Stimulated activated CD8-positive, alpha-beta memory T cell treated with anti-CD3 and anti-CD28 coated beads, Interleukin-15, amount 100 ng/mL, for 1 hour (primary cell): Measurements from ENCODE around the gene SSH2.
A peak's percentile ranks its signal among the peaks of the same experiment; 100 is the strongest.

Source experiments
- DNase-seq: peaks from one replicate; pipeline ENCODE4 v3.0.0-alpha.2; 2020; ENCODE audit warnings: low read depth

Gene SSH2

DNA sequence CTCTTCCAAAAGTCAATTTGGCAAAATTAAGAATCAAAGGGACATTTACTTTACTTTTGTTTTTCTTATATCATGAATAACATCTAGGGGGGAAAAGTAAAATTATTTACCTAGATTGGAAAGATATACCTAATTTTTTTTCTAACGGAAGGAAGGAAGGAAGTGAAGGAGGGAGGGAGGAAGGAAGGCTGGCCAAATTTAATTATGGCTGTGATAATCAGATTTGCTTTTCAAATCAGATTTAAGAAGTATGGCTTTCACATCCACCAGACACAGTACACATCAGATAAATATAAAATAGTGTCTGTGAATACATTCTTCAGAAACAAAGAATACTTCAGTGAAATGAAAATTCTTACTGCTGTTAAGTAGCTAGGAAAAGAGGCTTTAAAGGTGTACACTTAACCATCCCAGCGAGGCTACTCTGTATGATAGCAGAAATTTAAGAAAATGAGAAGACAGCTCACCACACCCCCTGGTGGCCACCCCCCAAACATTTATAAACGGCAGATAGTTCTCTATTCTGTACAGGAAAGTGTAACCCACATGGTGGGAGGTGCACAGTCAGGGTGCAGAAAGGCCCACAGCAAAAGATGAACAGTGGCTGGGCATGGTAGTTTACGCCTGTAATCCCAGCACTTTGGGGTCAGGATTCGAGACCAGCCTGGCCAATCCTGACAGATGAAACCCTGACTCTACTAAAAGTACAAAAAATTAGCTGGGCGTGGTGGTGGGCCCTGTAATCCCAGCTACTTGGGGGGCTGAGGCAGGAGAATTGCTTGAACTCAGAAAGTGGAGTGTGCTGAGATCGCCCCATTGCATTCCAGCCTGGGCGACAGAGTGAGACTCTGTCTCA lies 150.8 kb downstream of the SSH2 start:
- peak; percentile 77 for DNase-seq

DNA sequence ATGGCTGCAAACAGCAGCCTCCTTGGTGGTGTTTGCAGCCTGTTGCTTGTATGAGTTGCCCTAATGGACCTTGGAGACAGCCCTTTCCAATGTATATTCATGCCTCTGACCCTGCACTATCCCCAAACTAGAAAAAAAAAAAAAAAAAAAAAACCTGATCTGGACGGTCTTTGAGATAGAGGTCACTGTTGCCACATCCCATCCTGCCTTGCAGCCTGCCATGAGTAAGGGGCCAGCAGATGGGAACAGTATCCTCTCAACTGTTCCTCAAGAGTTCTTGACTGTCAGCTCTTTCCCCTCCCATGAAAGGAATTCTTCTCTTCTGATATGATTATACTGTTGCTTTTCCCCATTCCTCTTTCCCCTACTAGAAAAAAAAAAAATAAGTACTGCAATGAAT lies 152.4 kb downstream of the SSH2 start:
- DNase-seq, result no peak

DNA sequence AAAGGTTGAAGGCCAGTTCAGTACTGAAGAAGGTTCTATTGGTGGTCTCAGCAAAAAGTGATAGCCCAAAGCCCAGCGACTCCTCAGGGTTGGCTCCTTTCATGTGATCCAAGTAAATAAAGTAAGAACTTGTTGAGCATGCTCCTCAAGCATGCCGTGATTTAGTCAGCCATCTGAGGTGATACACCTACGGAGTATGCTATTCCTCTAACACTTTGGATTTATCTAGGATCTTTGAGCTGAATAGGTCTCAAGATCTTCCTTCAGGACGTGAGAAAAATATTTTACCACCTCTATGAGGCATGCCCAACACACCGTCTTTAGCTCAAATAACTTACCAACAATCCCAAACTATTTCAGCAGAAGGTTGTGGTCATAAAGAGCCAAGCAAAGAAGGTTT lies 154.0 kb downstream of the SSH2 start:
- no peak for DNase-seq

DNA sequence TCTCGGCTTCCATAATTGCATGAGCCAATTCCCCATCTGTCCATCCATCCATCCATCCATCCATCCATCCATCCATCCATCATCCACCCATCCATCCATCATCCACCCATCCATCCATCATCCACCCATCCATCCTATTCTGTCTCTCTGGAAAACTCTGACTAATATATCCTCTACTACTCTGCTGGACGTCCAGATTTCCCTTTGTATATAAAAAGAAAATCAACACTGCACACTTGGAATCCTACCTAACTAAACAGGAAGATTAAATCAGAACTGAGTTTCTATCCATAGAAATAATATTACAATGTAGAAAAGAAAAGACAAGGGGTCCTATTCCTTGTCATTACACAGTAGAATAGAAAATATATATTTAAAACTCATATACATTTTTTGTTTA lies 157.0 kb downstream of the SSH2 start:
- no peak for DNase-seq

DNA sequence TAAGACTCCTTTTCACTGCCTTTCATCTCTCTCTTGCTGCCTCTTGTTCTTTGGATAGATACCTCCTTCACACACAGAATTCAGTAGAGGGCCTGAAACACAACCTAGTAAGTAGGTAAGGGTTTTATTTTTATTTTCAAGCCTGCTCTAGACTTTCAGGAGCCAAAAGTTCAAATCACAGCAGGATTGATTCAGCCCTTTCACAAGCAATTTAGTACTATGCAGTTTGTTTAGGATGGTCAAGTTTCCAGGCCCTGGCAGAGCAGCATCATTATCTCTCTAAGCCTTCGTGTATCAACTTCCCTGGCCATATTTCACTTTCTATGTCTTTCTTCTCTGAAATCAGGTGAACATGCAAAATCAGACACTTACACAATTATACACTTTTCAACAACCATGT lies 158.5 kb downstream of the SSH2 start:
- DNase-seq, result no peak

DNA sequence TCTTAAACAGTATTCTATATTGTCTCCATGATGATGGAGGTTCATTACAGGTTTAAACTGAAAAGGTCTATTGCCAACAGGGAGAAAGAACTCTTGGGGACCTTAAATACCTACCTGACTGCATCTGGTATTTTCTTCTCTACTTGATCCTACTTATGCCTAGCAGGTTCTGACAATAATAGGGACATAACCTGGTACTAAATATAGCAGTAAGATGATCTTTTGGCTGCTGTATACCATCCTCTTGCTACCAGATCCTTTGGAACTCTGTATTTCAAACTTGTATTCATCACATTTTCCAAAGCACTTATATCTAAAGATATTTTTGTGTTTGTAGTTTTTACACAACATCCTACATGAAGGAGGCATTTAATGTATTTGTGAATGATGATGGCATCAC lies 160.8 kb downstream of the SSH2 start:
- DNase-seq, result no peak

DNA sequence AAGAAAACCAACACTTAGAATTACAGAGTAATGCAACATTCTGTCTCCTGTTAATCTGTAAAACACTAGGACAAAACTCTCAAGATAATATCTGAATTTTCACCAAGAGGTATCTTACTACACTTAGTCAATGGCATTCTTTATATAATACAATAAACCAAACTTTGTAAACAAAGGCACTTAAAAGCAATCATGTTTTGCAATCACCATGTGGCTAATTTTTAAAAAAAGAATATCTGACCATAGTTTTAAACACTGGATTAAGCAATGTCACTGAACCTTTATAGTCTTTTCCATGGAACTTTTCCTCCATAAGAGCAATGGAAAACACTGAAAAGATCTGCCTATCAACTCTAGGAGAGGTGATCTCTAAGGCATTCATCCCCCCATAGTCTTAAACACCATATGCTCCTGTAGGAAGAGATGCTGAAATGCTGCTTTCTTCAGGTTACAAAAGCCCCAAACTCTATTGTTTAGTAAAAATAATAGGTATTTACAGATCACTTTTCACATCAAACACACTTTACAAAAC lies 163.2 kb downstream of the SSH2 start:
- DNase-seq, result no peak

DNA sequence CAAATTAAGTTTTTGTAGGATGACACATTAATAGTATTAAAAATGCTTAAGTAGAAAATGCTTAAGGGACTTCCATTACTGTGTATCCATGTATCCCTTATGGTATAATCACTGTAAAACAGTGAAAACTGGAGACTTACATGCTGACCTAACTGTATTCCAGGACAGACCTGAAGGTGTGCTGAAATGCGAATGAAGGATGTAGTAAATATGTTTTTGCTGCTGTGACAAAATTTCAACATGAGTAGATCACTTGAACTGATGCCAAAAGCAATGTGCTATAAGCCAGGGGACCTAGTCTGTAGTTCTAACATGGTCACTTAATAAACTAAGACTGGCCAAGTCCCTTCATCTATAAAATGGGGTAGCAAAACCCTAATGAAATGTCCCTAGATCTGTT lies 165.3 kb downstream of the SSH2 start:
- DNase-seq, result no peak

DNA sequence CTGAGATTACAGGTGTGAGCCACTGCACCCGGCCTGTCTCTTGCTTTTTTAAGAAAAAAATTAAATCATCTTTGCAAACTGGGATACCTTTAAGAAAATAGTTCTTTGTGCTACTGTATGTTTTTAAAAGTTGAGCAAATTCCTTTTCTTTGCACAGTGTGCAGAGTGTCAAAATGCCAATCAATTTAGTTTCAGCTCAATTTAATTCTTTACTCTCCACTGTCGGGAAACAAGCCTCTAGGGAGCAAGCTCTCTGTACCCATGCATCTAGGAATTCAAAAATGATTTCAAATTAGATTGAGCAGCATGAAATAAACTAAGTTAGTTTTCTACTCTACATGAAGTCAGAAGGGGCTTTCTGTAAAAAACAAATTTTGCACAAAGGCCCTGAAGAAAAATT lies 165.8 kb downstream of the SSH2 start:
- DNase-seq, result no peak

DNA sequence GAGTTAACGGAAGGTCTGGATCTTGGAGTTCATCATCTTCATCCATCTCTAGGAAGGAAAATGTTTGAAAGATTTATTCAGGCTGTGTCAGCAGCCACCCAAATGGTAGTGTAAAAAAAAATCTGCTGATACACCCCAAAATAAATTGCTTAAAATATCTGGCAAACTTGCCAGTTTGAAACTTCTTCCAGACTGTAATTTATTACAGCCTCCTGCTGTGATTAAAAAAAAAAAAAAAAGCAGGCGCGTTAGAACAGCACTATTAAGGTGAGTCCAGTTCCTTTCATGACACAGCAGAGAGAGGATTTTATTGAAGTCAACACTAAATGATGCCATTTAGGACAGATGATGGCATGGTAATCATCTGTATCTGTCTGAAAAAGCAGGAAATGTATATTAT lies 166.8 kb downstream of the SSH2 start:
- no peak for DNase-seq

DNA sequence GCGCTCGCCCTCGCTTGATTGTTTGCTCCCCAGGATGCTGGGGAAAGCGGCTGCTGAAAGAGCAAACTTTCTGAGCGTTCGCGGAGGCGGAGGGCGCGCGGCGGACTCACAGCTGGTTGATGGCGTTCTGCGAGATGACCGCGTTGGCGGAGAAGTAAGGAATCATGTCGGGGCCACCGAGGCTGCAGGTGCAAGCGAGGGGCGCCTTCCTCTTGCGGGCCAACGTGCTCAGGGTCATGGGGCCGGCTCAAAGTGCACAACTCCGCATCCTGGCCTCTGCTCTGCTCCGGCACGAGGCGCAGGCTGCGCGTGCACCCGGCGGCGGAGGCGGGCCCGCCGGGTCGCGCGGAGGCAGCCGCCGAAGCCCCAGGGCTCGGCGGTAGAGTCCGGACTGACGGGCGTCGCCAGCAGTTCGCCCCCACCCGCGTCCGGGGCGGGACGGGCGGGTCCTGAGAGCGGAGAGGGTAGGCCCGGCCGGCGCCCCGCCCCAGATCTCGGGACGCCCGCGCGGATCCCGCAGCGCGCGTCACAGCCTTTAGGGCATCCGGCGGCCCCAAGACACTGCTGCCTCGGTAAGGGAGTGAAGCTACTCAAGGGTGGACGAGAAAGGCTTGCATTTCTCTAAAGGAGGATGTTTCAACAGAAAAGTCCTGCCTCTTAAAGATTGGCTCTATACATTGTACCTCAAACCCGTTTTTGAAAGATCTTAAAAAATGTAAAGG lies 168.8 kb downstream of the SSH2 start:
- DNase-seq, result peak; percentile 77

DNA sequence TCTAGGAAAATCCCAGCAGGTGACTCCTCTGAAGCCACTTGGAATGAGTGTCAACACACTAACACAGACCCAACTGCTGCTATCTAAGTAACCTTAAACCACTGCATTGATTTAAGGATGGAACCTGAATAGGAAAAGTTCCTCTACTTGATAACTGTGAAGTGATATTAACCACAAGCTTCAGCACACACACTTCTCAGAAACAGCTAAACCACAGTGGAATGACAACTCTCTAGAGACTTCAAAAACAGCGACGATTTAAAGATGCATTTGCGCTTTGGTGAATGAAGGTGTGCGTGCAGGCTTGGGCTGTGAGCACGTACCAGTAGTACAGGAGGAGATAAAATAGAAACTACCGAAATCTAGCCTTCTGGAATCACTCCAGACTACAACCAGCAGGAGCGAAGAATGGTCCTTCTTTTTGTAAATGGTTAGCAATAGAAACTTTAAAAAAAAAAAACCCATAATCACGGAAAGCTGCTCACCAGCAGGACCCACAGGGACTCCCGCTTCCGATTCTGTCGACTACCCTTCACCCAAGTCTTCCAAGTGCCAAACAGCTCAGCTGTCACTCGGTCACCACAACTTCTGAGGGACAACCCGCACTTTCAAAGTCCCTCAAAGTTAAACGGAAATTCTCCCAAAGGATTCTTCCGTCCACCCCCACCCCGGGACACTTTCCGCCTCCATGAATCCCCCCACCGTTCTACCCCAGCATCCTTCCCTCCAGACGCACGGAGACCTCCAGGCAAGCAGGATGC lies 169.6 kb downstream of the SSH2 start:
- DNase-seq, result peak; percentile 32

DNA sequence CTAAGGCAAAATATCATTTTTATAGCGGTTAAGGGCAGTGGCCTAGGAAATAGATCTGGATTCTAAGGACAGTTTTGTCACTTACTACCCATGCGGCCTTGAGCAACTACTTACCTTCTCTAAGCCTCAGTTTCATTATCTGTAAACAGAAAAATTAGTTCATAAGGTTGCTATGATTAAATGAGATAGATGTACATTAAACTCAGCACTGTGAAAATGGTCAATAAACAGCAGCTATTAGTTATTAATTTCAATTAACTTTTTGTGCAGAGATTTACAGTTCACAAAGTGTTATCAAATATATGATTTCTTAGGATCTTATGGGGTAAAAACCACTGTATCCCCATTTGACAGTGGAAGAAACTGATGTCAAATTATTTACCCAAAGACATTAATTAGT lies 171.8 kb downstream of the SSH2 start:
- DNase-seq, result no peak

DNA sequence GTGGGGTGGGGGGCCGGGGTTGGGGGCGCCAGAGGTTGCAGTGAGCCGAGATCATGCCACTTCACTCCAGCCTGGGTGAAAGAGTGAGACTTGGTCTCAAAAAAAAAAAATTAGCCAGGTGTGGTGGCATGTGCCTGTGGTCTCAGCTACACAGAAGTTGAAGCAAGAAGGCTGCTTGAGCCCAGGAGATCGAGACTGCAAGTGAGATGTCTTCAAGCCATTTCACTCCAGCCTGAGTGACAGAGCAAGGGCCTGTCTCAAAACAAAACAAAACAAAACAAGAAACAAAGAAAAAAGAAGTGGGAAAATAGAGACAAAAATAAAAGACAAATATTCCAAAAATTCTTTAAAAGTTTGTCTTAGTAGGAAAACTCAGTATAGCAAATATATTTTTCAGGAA lies 172.2 kb downstream of the SSH2 start:
- no peak for DNase-seq

DNA sequence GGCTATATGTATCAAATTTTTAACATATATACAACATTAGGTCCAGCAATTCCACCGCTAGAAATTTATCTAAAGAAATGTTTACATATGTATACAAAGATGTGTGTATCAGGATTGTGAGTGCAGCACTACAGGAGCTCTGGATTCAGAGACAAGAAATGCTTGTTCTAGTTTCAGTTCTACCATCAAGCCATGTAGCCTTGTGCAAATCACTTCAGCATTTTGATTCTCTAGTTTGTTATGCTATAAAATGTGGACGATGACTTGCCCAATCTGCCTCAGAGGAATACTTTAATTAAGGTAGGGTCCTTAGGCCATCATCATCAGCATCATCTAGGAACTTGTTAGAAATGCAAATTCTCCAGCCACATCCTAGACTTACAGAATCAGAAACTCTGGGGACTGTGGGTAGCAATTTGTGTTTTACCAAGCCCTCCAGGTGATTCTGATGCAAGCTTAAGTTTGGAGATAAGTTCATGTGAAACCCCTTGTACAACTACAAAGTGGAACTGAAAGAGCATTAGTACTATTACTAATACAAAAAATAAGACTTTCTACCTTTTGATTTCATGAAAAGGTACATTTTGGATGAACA lies 176.1 kb downstream of the SSH2 start:
- no peak for DNase-seq

DNA sequence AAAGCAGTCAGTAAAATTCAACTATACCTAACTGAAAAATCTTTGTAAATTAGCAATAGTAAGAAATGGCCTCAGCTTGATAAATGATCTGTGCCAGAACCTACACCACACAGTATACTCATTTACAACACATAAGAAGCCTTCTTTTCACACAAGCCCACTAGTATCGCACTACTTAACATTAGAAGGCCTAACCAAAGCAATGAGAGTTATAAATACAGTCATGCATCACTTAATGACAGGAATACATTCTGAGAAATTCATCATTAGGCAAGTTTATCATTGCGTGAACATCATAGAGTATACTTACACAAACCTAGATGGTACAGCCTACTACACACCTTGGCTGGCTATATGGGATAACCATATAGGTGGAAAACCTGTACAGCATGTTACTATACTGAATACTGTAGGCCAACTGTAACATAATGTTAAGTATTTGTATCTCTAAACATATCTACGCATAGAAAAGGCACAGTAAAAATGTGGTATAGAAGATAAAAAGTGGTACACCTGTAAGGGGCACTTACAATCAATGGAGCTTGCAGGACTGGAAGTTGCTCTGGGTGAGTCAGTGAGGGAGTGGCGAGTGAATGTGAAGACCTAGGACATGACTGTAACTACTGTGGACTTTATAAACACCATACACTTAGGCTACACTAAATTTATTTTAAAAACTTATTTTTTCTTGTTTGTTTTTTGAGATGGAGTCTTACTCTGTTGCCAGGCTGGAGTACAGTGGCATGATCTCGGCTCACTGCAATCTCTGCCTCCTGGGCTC lies 180.8 kb downstream of the SSH2 start:
- no peak for DNase-seq

DNA sequence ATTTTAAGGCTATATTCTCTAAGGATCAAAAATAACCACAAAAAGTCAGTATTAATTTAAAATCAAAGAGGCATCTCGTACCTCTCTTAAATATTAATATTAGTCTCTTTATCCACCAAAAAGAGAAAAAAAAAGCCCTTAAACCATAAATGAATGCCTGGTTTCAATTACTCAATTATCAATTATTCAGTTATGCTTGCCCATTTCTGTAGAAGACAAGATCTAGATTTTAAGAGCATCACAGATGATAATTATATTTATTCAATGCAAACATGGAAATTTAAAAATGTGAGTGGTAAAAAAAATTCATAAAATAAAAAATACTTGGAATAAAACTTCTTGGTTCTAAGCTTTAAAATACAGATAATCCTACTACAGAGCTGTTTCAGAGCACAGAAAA lies 181.6 kb downstream of the SSH2 start:
- DNase-seq, result no peak

DNA sequence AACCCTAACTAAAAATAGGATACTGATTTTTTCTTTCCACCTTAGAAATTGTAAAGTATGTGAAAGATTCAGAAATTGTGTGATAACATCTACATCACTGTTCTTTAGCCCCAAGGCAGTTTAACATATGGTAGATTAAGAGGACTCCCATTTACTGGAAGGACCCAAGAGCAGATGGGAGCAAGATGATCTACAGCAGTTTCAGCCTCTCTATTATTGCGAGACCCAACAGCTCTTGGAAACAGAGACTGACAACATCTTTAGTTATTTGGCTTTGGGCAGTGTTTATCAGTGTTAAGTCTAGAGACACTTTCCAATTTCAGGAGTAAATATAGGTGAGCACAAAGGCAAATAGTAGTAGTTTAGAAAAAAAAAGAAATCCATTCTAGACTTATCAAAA lies 182.4 kb downstream of the SSH2 start:
- no peak for DNase-seq

DNA sequence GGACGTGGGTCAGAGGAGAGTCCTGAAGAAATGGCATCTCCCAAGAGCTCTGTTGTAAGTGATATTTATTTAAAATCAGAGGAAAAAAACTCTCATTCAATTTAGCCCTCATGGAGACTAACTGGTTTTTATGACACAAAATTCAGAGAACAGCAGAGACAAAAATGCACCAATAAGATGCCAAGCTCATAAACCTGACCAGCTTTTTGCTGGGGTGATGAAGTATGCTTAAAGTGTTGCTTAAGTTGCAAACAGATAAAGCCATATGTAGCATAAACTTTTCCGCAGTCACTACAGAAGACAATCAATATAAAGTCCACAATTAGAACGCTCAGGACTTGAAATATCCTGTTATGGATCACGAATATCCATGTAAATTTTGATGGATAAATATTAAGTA lies 183.4 kb downstream of the SSH2 start:
- DNase-seq, result no peak

DNA sequence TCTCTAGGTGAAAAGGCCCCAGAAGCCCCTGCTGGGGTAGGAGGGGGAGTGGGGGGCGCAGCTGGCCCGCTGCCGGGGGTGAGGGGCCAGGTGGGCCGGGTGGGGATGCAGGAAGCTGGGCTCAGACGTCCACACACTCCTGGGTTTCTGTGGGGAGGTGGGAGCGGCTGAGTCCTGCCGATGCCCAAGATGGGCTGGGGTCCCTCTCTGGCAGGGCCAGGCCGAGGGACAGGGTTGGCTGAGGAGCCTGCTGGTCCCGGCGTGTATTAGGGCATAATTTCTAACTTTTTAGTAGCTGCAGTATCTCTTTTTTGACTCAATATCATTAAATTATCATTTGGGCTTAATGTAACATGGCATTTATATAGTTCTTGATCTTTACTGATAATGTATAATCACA lies 185.9 kb downstream of the SSH2 start:
- no peak for DNase-seq

DNA sequence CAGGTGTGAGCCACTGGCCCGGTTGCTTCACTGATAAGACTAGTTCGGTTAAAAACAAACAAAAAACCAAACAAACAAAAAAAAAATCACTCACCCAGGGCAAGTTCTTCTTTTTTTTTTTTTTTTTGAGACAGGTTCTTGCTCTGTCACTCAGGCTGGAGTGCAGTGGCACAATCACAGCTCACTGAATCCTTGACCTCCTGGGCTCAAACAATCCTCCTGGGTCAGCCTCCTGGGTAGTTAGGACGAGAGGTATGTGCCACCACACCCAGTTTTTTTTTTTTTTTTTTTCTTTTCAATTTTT lies 187.9 kb downstream of the SSH2 start:
- DNase-seq, result no peak

DNA sequence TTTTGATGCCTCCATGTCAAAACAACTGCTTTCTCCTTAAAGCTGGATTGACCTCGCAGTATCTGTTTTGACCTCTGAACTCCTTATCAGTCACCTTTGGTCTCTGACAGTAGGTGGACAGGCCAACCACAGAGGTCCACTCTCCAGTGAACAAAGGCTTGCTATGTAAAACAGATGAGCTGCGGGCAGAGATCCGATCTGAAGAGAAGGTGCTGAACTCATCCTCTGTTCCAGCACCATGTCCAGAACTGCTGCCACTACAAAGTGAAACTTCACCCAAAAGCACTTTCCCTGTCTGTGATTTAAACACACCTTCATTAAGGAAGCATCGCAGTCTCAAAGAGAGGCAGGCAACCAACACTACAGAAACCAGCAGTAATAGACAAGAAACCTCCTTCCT lies 190.0 kb downstream of the SSH2 start:
- no peak for DNase-seq
